HG03039 (cell line): ENCODE measurements around the gene S100A14.

ENCODE experiments used
- ATAC-seq: cut with Tn5 transposase; IDR thresholded peaks from one replicate; pipeline ENCODE4 v1.9.1; 2021; ENCODE audit warnings: mild to moderate bottlenecking, moderate library complexity; ENCODE audit not compliant: unreplicated experiment

S100A14 gene

GRCh38 chr1:153639280-153639679 is 23.2 kb upstream of the S100A14 start:
- no peak for ATAC-seq

GRCh38 chr1:153638261-153638660 is 22.1 kb upstream of the S100A14 start:
- no peak for ATAC-seq

- ATAC-seq: no peak
These were observed 20.2 kb upstream of the S100A14 start for GRCh38 chr1:153636312-153636711.

- no peak for ATAC-seq
These were observed 19.7 kb upstream of the S100A14 start for GRCh38 chr1:153635872-153636271.

- peak; percentile 79 for ATAC-seq
These were observed 17.9 kb upstream of the S100A14 start, which contains the start of gene CHTOP for GRCh38 chr1:153633754-153634665. Gene CHTOP, plus strand, starts transcription at chr1:153634066. Its CDS starts 2,523 bp downstream, at chr1:153636589.

GRCh38 chr1:153633161-153633753 is 17.1 kb upstream of the S100A14 start:
- no peak for ATAC-seq

GRCh38 chr1:153631047-153632022 is 15.2 kb upstream of the S100A14 start:
- ATAC-seq: no peak

- no peak for ATAC-seq
These were observed 14.3 kb upstream of the S100A14 start for GRCh38 chr1:153630384-153630783.

- no peak for ATAC-seq
These were observed 13.8 kb upstream of the S100A14 start for GRCh38 chr1:153629971-153630370.

- no peak for ATAC-seq
These were observed 13.2 kb upstream of the S100A14 start for GRCh38 chr1:153629343-153629665.

- no peak for ATAC-seq
These were observed 12.7 kb upstream of the S100A14 start for GRCh38 chr1:153628638-153629342.

GRCh38 chr1:153627715-153628626 is 11.8 kb upstream of the S100A14 start, which contains the start of gene S100A1:
Gene S100A1, plus strand, starts transcription at chr1:153628434. Its CDS starts 2,088 bp downstream, at chr1:153630522.
- ATAC-seq: no peak

- no peak for ATAC-seq
These were observed 11.0 kb upstream of the S100A14 start, which contains the start of gene S100A13 for GRCh38 chr1:153626904-153627714. Gene S100A13, minus strand, starts transcription at chr1:153627505. Its CDS starts 1,033 bp downstream, at chr1:153626472.

- no peak for ATAC-seq
These were observed 10.4 kb upstream of the S100A14 start for GRCh38 chr1:153626477-153626903.

- no peak for ATAC-seq
These were observed 9.0 kb upstream of the S100A14 start for GRCh38 chr1:153624965-153625611.

- ATAC-seq: no peak
These were observed 7.0 kb upstream of the S100A14 start for GRCh38 chr1:153623101-153623500.

- ATAC-seq: no peak
These were observed 3.0 kb upstream of the S100A14 start for GRCh38 chr1:153619171-153619570.

- no peak for ATAC-seq
These were observed 1.5 kb upstream of the S100A14 start for GRCh38 chr1:153617663-153618062.
